ENCODE results near the gene CERS4. TPM values are rescaled to one million over a fixed set of nuclear protein-coding genes. Genes with fewer than 3 reads are reported as not detected.
"Not testable (repeated sequence)": the region's sequence is repeated elsewhere in the genome, so short reads cannot be mapped to it uniquely, and the experiment has no call there.

Gene CERS4
- total RNA-seq, 1 experiment from 2014 or later, result 4.8 TPM

GRCh38 chr19:8269724-8270123, 60.6 kb downstream of the CERS4 start:
- DNase-seq (ENCODE audit: low spot score), result no peak

DNA sequence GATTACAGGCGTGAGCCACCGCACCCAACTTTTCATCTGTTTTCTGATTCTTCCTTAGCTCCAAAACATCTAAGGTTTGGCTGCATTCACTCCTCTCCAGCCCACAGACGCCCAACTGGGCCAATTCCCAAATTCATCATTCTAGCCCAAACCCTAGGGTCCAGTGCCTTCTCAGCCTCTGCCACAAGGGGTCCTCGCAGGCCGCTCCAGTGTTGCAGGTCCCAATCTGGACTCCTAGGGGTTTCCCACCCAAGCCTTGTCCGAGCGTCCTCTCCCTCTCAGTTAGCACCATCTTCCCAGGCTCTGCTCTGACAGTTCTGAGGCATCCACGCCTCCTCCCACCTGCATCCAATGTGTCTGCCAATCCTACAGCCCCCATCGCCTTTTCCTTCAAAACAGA, 67.3 kb downstream of the CERS4 start:
- BruUV-seq (replicated peaks); POLR2A ChIA-PET (ENCODE audit: low non-redundant PET); H3K4me1 ChIP-seq (ENCODE audit: insufficient read depth, low read length, poor library complexity, severe bottlenecking); H3K9me3 ChIP-seq (ENCODE audit: low read depth, low read length, poor library complexity, severe bottlenecking); H3K4me3 ChIP-seq (ENCODE audit: low read depth, low read length, poor library complexity, severe bottlenecking); DNase-seq (ENCODE audit: low spot score); H3K27ac ChIP-seq (ENCODE audit: low read depth, low read length, poor library complexity, severe bottlenecking); CTCF ChIA-PET; H3K27me3 ChIP-seq (replicated peaks; ENCODE audit: insufficient read depth, low read depth, low read length, poor library complexity); H3K36me3 ChIP-seq (ENCODE audit: insufficient read depth, low read length, poor library complexity, severe bottlenecking); intact Hi-C loops (cut with micrococcal nuclease; ENCODE audit: unreplicated experiment): not testable (repeated sequence)

More at GRCh38 chr19:8269724-8270123, 60.6 kb downstream of the CERS4 start:
- Histone ChIP-seq H3K27ac (ENCODE audit: low read depth, low read length, poor library complexity, severe bottlenecking) (no peak overlapping the region), H3K4me1 (ENCODE audit: insufficient read depth, low read length, poor library complexity, severe bottlenecking) (no peaks in the 10 kb centered on the region), H3K9me3 (ENCODE audit: low read depth, low read length, poor library complexity, severe bottlenecking) (no peaks in the 10 kb centered on the region), H3K27me3 (replicated peaks; ENCODE audit: insufficient read depth, low read depth, low read length, poor library complexity) (no peaks in the 10 kb centered on the region), H3K4me3 (ENCODE audit: low read depth, low read length, poor library complexity, severe bottlenecking) (no peak overlapping the region), H3K36me3 (ENCODE audit: insufficient read depth, low read length, poor library complexity, severe bottlenecking) (no peaks in the 10 kb centered on the region)
- ChIA-PET CTCF (no interaction called here), POLR2A (ENCODE audit: low non-redundant PET) (no interaction called here)
- intact Hi-C loops (cut with micrococcal nuclease; ENCODE audit: unreplicated experiment), result no loop called here
- no TSS peak for BruUV-seq (replicated peaks)
- no peak for TF ChIP-seq CTCF (conservative IDR thresholded peaks at IDR 0.05; ENCODE audit: low read depth, low read length)
- no peak for TF ChIP-seq EZH2 (IDR thresholded peaks at IDR 0.05; ENCODE audit: borderline replicate concordance, low read depth, low read length, poor library complexity, severe bottlenecking)

DNA sequence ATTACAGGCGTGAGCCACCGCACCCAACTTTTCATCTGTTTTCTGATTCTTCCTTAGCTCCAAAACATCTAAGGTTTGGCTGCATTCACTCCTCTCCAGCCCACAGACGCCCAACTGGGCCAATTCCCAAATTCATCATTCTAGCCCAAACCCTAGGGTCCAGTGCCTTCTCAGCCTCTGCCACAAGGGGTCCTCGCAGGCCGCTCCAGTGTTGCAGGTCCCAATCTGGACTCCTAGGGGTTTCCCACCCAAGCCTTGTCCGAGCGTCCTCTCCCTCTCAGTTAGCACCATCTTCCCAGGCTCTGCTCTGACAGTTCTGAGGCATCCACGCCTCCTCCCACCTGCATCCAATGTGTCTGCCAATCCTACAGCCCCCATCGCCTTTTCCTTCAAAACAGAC, 82.2 kb downstream of the CERS4 start:
- H3K27ac ChIP-seq (ENCODE audit: low read depth, low read length, poor library complexity, severe bottlenecking); POLR2A ChIA-PET (ENCODE audit: low non-redundant PET); CTCF ChIA-PET; BruUV-seq (replicated peaks); H3K4me3 ChIP-seq (ENCODE audit: low read depth, low read length, poor library complexity, severe bottlenecking); H3K36me3 ChIP-seq (ENCODE audit: insufficient read depth, low read length, poor library complexity, severe bottlenecking); H3K27me3 ChIP-seq (replicated peaks; ENCODE audit: insufficient read depth, low read depth, low read length, poor library complexity); H3K9me3 ChIP-seq (ENCODE audit: low read depth, low read length, poor library complexity, severe bottlenecking); intact Hi-C loops (cut with micrococcal nuclease; ENCODE audit: unreplicated experiment); H3K4me1 ChIP-seq (ENCODE audit: insufficient read depth, low read length, poor library complexity, severe bottlenecking); DNase-seq (ENCODE audit: low spot score): not testable (repeated sequence)

DNA sequence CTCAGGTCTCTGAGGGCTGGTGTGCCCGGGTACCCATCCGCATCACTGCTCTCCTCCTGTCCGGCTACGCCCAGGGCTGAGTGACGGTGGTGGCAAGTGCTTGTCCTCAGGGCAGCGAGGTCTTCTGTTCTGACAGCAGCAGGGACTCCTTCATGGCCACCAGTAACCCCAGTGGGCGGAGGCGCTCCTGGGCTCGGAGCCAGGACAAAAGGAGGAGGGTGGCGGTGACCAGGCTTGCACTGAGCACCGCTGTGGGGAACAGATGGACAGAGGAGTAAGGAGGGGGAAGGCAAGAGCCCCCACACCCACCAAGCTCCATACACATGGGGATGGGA, 93.2 kb downstream of the CERS4 start:
- BruUV-seq (replicated peaks), result no TSS peak
- no peak overlapping the region for H3K4me3 ChIP-seq (ENCODE audit: low read depth, low read length, poor library complexity, severe bottlenecking)
- POLR2A ChIA-PET (ENCODE audit: low non-redundant PET), result no interaction called here
- H3K4me1 ChIP-seq (ENCODE audit: insufficient read depth, low read length, poor library complexity, severe bottlenecking), result peaks cover 8% of the 10 kb centered on the region
- H3K27me3 ChIP-seq (replicated peaks; ENCODE audit: insufficient read depth, low read depth, low read length, poor library complexity), result no peaks in the 10 kb centered on the region
- H3K36me3 ChIP-seq (ENCODE audit: insufficient read depth, low read length, poor library complexity, severe bottlenecking), result peaks cover 8% of the 10 kb centered on the region
- TF ChIP-seq CTCF (conservative IDR thresholded peaks at IDR 0.05; ENCODE audit: low read depth, low read length) (no peak), EZH2 (IDR thresholded peaks at IDR 0.05; ENCODE audit: borderline replicate concordance, low read depth, low read length, poor library complexity, severe bottlenecking) (no peak)
- no peak overlapping the region for H3K27ac ChIP-seq (ENCODE audit: low read depth, low read length, poor library complexity, severe bottlenecking)
- intact Hi-C loops (cut with micrococcal nuclease; ENCODE audit: unreplicated experiment), result no loop called here
- no peak for DNase-seq (ENCODE audit: low spot score)
- H3K9me3 ChIP-seq (ENCODE audit: low read depth, low read length, poor library complexity, severe bottlenecking), result no peaks in the 10 kb centered on the region
- CTCF ChIA-PET, result no interaction called here

Measured in A673 (cell line).